Measurements from ENCODE around the gene LRMDA.

Gene LRMDA

DNA sequence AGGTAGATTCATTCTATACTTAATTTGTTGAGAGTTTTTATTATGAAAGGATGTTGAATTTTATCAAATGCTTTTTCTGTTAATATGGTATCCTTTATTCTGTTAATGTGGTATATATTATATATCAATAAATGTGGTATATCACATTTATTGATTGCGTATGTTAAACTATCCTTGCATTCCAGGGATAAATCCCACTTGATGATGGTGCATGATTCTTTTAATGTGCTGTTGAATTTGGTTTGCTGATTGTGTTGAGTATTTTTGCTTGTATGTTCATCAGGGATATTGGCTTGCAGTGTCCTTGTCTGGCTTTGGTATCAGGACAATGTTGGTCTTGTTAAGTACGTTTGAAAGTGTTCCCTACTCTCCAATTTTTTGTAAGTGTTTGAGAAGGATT is 11.9 kb downstream of the LRMDA start:
- DNase-seq (ENCODE audit: low read depth in 2 of 2, low spot score in 1 of 2): no peak

DNA sequence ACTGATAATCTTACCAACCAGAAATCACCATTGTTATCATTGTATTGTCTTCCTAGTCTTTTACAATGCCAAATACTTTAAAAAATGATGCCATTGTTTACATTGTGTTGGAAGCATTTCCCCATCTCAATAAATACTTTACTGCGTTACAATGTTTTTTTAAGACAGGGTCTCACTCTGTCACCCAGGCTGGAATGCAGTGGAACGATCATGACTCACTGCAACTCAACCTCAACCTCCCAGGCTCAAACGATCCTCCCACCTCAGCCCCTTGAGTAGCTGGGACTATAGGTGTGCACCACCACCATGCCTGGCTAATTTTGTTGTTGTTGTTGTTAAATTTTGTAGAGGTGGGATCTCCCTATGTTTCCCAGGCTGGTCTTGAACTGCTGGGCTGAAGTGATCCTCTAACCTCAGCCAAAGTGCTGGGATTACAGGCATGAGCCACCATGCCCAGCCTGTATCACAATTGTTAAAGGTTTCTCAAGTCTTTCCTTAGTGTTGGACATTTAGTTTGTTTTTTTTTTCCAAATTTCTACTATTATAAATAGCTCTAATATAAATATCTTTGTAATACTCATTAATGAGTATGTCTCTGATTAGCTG is 13.5 kb downstream of the LRMDA start:
- DNase-seq (ENCODE audit: low read depth in 2 of 2, low spot score in 1 of 2): no peak

DNA sequence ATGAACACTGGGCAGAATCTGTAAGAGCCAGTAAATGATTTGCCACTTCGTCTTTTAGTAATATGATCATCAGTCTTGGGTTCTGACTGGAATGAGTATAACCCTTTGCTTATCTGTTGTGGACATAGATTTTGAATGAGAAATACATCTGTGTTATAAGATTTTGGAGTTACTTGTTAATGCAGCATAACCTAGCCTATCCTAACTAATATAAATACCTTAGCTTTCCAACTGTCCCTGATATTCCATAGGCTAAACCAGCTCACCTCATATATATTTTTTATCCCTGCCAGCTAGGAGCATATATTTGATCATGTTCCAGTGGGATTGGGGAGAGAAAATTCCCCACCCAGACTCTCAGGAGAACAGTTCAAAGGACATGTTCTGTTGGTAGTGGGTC is 15.1 kb downstream of the LRMDA start:
- no peak for DNase-seq (ENCODE audit: low read depth in 2 of 2, low spot score in 1 of 2)

DNA sequence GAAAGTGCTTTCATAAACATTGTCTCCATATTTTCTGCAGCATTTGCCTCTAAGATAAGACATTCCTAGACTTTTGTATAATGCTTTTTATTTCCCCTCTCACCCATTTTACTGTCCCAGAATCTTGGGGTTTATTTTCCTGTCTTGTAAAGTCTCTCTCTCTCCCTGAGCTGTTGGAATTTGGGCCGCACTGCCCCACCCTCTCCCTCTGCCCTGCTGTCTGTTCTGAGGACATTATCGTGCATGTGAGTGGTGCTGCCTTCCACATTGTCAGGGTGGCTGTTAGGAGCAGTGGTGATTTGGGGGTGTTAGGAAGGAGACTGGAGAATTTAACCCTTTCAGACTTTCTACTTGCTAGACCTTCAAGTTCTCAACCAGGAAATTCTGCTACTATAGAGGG is 16.7 kb downstream of the LRMDA start:
- no peak for DNase-seq (ENCODE audit: low read depth in 2 of 2, low spot score in 1 of 2)

DNA sequence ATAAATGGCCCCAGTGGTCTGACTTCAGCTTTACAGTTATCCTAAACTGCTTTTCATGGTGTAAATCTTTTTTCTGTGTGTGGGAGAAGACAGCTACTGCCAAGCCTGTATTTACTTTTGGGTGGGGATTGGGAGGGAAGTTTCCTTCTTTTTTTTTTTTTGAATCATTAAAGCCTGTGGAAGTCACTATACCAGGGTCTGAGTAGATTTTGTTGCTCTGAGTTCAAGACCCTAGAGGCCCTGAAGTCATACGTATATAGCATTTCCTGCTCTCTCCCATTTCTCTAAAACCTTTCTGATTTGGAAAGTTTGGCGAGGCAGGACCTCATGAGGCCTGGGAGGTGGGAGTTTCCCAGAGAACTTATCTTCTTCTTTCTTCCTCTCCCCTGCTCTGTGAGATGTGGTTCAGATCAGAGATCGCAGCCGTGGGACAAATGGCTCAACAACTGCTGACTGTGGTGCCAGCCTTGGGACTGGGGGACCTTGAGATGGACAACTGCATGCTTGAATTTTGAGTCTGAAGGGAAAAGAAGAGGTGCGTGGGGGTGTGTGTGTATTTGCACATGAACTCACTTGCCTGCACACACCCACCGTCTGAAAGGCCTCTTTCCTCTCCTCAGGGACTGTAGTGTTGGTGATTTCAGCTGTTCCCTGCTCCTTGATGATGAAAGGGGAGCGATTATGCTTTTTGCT is 18.1 kb downstream of the LRMDA start:
- DNase-seq (ENCODE audit: low read depth in 2 of 2, low spot score in 1 of 2): no peak

GRCh38 chr10:75450075-75450445 is 18.6 kb downstream of the LRMDA start:
- DNase-seq (ENCODE audit: low read depth in 2 of 2, low spot score in 1 of 2): no peak

DNA sequence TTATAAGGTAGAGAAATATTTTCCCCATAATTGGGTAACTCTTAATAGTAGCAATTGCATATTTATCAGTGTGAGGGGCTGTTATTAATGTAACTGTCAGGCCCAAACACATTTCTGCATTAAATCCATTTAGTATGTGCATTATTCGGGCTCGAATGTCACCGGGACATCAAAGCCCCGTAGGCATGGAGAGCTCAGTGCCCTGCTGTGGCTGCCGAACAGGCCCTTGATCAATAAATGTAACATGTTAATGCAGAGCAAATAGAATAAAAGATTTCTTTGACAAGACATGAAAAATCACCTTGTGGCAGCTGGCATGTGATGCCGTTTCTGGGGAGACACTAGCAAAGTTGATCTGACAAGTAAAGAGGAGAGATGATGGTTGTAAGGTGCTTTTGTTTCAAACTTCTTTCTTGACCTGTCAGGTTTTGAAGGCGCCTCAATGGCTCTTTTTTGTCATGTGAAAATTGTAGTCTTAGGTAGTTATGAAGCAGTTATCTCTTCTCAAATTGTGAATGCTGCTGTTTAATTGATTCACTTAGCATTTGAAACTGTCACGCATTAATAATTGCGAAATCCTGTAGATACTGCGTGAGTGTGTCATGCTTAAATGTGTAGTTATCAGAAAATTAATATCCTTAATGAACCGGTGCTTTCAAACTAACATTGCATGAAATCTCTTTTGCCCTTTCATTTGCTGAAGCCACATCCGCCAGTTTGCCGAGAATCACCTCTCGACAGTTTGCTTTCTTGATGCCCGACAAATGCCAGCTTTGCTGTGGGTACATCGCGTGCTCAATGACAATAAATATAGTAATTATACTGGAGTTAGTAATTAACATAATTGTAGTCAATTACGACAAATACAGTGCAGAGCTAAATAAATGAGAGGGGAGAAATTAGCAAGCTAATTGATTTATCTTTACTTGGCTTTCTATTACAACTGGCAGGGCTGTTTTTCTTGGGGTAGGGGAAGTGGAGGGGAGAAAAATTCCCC is 19.5 kb downstream of the LRMDA start:
- DNase-seq (ENCODE audit: low read depth in 2 of 2, low spot score in 1 of 2): no peak

DNA sequence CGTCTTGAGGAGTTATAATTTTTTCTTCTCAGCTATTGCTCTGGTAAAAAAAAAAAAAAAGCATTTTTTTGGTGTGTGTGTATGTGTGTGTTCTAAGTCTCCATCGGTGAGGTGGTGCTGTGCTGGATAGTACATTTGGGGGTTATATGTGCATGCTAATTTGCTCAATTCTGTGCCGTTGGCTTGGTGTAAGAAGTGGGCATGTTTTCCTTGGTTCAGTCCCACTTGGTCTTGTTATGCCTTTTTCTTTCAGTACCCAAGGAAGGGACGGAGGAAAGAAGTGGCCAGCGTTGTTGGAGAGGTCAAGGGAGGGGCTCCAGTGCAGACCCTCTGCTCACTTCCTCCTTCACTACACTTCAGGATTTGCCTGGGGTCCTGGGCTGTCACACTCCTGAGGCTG is 20.4 kb downstream of the LRMDA start:
- no peak for DNase-seq (ENCODE audit: low read depth in 2 of 2, low spot score in 1 of 2)

DNA sequence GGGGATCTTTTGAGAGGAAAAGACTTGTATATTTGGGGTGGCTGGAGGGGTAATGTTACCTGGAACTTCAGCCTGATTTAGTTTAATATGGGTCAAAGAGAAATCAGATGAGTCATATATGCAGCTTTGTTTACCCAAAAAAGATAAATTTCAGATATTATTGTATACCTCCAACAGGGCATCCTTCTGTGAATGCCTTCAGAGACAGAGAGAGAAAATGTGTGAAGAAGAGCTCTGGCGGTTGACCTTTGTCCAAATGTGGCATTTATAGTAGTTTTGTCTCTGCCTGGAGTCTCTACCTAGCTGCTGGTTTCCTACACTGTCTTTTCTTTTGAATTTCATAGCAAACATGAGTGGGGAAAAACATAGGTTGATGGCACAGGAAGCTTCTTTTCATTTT is 21.6 kb downstream of the LRMDA start:
- no peak for DNase-seq (ENCODE audit: low read depth in 2 of 2, low spot score in 1 of 2)

DNA sequence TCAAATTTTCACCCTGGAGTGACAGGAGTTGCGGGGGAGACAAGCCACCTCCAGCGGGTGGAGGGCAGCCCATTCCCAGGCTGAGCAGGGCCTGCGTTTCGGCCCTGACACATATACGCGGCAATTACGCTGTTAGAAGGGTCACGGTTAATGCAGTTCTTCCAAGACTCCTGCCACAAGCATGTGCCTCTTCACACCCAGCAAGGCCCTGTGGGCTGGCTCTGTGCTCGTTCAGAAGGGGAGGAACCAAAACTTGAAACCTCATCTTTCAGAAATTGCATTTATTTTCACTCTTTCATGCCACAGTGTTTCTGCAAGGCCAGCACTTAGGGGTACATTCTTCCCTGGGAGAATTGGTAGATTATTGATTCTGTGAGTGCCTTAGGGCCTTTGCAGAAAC is 24.7 kb downstream of the LRMDA start:
- DNase-seq (ENCODE audit: low read depth in 2 of 2, low spot score in 1 of 2): no peak

DNA sequence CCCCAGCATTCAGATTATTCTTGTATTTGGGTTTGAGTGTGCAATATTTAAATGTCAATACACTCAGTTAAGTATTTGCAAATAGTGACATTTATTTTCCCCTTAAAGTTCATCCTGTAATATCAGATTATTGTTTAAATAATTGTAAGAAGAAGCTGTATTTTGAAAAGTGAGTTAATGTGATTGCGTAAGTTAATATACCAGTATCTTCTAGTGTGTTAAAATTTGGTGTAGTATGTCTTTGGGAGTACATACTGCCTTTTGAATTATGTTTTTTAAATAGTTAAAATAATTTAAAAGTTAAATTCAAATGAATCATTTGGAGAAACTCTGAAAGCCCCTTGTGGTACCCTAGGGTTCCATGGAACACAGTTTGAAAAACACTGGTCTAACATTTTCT is 28.6 kb downstream of the LRMDA start:
- DNase-seq (ENCODE audit: low read depth in 2 of 2, low spot score in 1 of 2): no peak

GRCh38 chr10:75461672-75462649 is 30.5 kb downstream of the LRMDA start:
- DNase-seq (ENCODE audit: low read depth in 2 of 2, low spot score in 1 of 2): no peak

DNA sequence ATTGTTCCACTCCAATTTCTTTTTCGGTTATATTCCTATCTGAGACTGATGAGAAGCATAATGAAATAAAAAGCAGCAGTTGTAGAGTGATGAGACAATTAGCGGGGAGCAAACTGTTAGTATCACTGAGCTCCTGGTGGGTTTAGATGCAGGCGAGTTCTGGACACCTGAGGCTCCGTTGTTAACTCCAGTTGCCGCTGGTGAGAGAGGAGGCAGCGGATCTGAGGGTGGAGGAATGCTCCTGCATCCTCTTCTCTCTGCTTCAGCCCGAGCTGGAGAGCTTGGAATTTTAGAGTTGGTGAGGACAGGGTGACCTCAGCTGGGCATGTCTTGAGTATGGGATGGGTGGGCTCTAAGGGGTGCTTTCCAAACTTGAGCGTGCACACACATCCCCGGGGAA is 31.4 kb downstream of the LRMDA start:
- DNase-seq (ENCODE audit: low read depth in 2 of 2, low spot score in 1 of 2): no peak

GRCh38 chr10:75464478-75465449 is 33.3 kb downstream of the LRMDA start:
- no peak for DNase-seq (ENCODE audit: low read depth in 2 of 2, low spot score in 1 of 2)

- DNase-seq (ENCODE audit: low read depth in 2 of 2, low spot score in 1 of 2): no peak
Measured at GRCh38 chr10:75465450-75465827, 34.0 kb downstream of the LRMDA start.

GRCh38 chr10:75466001-75466400 is 34.6 kb downstream of the LRMDA start:
- no peak for DNase-seq (ENCODE audit: low read depth in 2 of 2, low spot score in 1 of 2)

DNA sequence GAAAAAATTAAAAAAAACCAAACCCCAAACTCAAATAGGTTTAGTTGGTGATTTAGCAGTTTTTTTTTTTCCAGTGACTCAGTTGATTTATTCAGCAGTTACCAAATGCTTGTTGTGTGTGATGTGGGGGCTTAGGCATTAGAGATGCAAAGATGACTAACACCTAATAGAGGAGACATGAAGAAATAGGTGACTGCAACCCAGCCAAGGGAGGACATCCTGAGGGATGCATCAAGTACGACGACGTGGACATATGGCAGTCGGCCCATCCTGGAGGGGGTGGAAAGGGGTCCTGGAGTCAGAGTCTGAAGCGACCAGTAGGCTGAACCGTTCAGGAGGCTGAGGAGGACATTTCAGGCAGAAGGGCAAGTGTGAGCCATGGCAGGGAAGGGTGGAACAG is 35.5 kb downstream of the LRMDA start:
- DNase-seq (ENCODE audit: low read depth in 2 of 2, low spot score in 1 of 2): no peak

DNA sequence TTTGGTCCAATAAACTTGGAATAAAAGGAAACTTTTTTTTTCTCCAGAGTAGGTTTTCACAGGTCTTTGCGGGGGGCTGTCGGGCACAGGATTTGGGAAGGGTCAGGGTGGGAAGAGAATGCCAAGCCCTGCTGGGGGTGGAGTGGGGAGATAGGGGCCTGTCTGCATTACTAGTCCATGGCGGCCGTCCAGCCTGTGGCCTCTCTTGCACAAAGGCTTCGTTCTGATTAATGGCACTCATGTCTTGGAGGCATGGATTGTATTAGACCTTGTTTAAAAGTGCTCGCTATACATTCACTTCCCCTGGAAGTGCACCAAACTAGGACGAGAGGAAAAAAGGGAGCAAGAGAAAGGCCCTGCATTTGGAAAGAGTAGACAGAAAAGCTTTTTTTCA is 37.2 kb downstream of the LRMDA start:
- no peak for DNase-seq (ENCODE audit: low read depth in 2 of 2, low spot score in 1 of 2)

- no peak for DNase-seq (ENCODE audit: low read depth in 2 of 2, low spot score in 1 of 2)
Measured at GRCh38 chr10:75469006-75469616, 37.7 kb downstream of the LRMDA start.

Measured in stimulated activated CD8-positive, alpha-beta memory T cell treated with anti-CD3 and anti-CD28 coated beads, Interleukin-4, amount 100 ng/mL, for 1 hour (primary cell).